Neuron (in vitro differentiated cells): ENCODE measurements around the gene RDH14.
A peak's percentile ranks its signal among the peaks of the same experiment; 100 is the strongest.

Experiments used
- H2AFZ ChIP-seq: one replicate; pipeline ENCODE4 v1.6.1; 2013; ENCODE audit warnings: low read depth, mild to moderate bottlenecking, inconsistent platforms, low read length, moderate library complexity
- H3K27me3 ChIP-seq: one replicate; pipeline ENCODE4 v1.6.1; 2013; ENCODE audit warnings: low read length; ENCODE audit not compliant: insufficient read depth
- H3K36me3 ChIP-seq: one replicate; pipeline ENCODE4 v1.6.1; 2013; ENCODE audit warnings: low read length; ENCODE audit not compliant: insufficient read depth
- H3K4me1 ChIP-seq: one replicate; pipeline ENCODE4 v1.6.1; 2013; ENCODE audit warnings: low read length; ENCODE audit not compliant: insufficient read depth
- H3K4me3 ChIP-seq: 2 replicates; pipeline ENCODE4 v1.5.1; 2013; ENCODE audit warnings: mild to moderate bottlenecking, low read length, moderate library complexity
- H3K9me3 ChIP-seq: one replicate; pipeline ENCODE4 v1.6.1; 2013; ENCODE audit warnings: low read length

RDH14 gene, protein sequence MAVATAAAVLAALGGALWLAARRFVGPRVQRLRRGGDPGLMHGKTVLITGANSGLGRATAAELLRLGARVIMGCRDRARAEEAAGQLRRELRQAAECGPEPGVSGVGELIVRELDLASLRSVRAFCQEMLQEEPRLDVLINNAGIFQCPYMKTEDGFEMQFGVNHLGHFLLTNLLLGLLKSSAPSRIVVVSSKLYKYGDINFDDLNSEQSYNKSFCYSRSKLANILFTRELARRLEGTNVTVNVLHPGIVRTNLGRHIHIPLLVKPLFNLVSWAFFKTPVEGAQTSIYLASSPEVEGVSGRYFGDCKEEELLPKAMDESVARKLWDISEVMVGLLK

DNA sequence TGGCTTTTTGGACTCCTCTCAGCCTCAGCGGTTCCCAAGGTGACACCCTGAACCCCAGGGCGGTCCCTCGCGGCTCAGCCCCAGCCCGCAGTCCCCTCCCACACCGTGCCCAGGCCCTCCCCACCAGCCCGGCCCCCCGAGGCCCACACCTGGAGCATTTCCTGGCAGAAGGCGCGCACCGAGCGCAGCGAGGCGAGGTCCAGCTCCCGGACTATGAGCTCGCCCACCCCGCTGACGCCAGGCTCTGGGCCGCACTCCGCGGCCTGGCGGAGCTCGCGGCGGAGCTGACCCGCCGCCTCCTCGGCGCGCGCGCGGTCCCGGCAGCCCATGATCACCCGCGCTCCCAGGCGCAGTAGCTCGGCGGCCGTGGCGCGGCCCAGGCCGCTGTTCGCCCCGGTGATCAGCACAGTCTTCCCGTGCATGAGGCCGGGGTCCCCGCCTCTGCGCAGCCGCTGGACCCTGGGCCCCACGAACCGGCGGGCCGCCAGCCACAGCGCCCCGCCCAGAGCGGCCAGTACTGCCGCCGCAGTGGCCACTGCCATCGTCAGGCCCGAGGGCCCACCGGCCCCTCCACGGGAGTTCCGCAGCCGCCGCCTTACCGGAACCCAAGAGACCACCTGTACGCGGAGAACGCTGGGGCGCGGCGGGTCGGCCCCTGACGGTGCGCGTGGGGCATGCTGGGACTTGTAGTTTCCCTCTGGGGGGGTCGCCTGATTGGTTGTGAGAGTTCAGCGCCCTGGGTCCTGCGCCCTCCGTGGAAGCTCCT is at the start of gene RDH14:
Gene RDH14, minus strand, starts transcription at position 623 of the 766 bp plus-strand sequence. Its CDS starts 81 bp downstream, at position 542.
- H3K4me1 ChIP-seq: peaks cover 21% of the 10 kb centered on the region

DNA sequence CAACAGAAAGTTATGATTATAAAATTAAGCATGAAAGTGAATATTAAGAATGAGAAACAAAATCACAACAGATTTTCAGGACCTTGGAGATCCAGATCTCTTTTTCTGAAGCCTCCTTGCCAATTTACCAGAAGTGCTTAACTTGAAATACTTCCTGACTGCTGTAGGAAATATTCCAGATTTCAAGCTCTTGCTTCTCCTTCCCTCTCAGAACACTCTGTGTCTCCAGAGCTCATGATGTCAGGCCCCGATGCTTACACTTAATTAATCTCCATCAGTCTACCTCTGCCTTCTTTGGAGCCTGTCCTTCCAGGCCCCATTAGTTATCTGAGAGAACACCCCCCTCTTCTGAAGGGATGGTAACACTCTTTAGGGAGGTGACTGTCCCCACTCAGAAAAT is 49.6 kb upstream of the RDH14 start:
- Histone ChIP-seq H2AFZ (no peak overlapping the region), H3K4me1 (peaks cover 12% of the 10 kb centered on the region), H3K9me3 (no peaks in the 10 kb centered on the region), H3K4me3 (no peak overlapping the region), H3K36me3 (no peaks in the 10 kb centered on the region), H3K27me3 (no peaks in the 10 kb centered on the region)

More for the DNA sequence above, at the start of gene RDH14:
- H3K27me3 ChIP-seq: no peaks in the 10 kb centered on the region
- no peaks in the 10 kb centered on the region for H3K9me3 ChIP-seq
- peak within 1 kb of the TSS; percentile 82 for H2AFZ ChIP-seq
- peak within 1 kb of the TSS; percentile 56 for H3K4me3 ChIP-seq
- H3K36me3 ChIP-seq: peaks cover 7% of the 10 kb centered on the region

GRCh38 chr2:18605115-18605514 is 44.7 kb upstream of the RDH14 start:
- Histone ChIP-seq H3K4me3 (no peak overlapping the region), H3K27me3 (no peaks in the 10 kb centered on the region)

GRCh38 chr2:18604531-18604885 is 44.1 kb upstream of the RDH14 start:
- Histone ChIP-seq H3K4me1 (peaks cover 14% of the 10 kb centered on the region), H3K4me3 (no peak overlapping the region), H3K36me3 (no peaks in the 10 kb centered on the region)

More at GRCh38 chr2:18605115-18605514, 44.7 kb upstream of the RDH14 start:
- no peaks in the 10 kb centered on the region for H3K9me3 ChIP-seq
- H2AFZ ChIP-seq: no peak overlapping the region
- H3K4me1 ChIP-seq: peaks cover 14% of the 10 kb centered on the region
- H3K36me3 ChIP-seq: no peaks in the 10 kb centered on the region

DNA sequence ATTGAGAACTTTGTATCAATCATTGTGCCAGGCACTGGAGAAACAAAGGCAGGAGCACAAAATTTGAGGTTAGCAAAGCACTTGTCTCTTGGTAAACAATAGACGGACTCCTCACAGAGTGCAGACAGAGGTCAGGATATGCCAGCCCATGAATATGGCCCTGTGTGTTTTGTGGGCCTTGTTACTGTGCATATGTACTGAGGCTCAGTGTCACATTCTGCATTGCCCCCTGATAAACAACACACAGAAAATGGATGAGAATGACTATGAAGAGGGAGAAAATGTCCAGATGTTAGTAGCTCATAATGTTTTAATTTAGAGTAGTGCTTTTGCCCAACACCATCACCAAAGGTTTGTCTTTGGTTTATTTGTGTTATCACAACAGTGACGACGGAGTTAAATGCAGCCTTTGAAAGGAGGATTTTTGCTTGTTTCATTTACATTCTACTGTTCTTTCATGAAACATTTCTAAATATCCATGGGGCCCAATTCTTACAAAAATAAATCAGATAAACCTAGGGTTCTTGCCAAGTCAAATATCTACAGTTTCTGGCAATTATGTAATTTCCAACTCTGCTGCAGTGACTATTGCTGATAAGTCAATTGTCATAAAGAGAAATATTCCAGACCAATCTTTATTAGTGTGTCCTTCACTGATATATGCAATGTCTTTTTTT is 43.5 kb upstream of the RDH14 start:
- Histone ChIP-seq H3K4me3 (no peak overlapping the region), H2AFZ (no peak overlapping the region), H3K36me3 (no peaks in the 10 kb centered on the region)

More at GRCh38 chr2:18604531-18604885, 44.1 kb upstream of the RDH14 start:
- no peak overlapping the region for H2AFZ ChIP-seq
- no peaks in the 10 kb centered on the region for H3K9me3 ChIP-seq
- no peaks in the 10 kb centered on the region for H3K27me3 ChIP-seq

GRCh38 chr2:18602298-18602697 is 41.8 kb upstream of the RDH14 start:
- Histone ChIP-seq H2AFZ (no peak overlapping the region), H3K4me1 (peaks cover 14% of the 10 kb centered on the region), H3K27me3 (no peaks in the 10 kb centered on the region), H3K9me3 (no peaks in the 10 kb centered on the region), H3K36me3 (no peaks in the 10 kb centered on the region), H3K4me3 (no peak overlapping the region)

More for the DNA sequence above, 43.5 kb upstream of the RDH14 start:
- Histone ChIP-seq H3K9me3 (no peaks in the 10 kb centered on the region), H3K27me3 (no peaks in the 10 kb centered on the region), H3K4me1 (peaks cover 14% of the 10 kb centered on the region)

DNA sequence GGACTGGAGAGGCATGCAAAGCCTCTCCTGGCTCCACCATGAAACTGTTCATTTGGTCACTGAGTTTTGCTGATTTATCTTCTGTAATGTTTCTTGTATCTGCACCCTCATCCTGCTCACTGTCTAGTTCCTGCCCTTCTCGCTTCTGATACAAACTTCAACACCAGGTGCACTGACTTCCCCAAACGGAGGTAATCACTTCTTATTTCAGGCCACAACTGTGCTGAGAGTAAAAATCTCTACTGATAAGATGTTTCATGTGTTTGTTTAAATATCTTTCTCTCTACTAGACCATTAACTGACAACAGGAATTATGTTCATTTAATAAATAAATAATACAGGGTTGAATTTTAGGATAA is 39.8 kb upstream of the RDH14 start:
- no peaks in the 10 kb centered on the region for H3K27me3 ChIP-seq
- H3K4me3 ChIP-seq: no peak overlapping the region
- H3K4me1 ChIP-seq: peaks cover 3% of the 10 kb centered on the region
- no peaks in the 10 kb centered on the region for H3K36me3 ChIP-seq
- no peaks in the 10 kb centered on the region for H3K9me3 ChIP-seq
- no peak overlapping the region for H2AFZ ChIP-seq

GRCh38 chr2:18599509-18600254 is 39.2 kb upstream of the RDH14 start:
- H3K4me1 ChIP-seq: peaks cover 3% of the 10 kb centered on the region
- H3K36me3 ChIP-seq: no peaks in the 10 kb centered on the region
- no peaks in the 10 kb centered on the region for H3K9me3 ChIP-seq
- H3K4me3 ChIP-seq: no peak overlapping the region
- H3K27me3 ChIP-seq: no peaks in the 10 kb centered on the region
- H2AFZ ChIP-seq: no peak overlapping the region

DNA sequence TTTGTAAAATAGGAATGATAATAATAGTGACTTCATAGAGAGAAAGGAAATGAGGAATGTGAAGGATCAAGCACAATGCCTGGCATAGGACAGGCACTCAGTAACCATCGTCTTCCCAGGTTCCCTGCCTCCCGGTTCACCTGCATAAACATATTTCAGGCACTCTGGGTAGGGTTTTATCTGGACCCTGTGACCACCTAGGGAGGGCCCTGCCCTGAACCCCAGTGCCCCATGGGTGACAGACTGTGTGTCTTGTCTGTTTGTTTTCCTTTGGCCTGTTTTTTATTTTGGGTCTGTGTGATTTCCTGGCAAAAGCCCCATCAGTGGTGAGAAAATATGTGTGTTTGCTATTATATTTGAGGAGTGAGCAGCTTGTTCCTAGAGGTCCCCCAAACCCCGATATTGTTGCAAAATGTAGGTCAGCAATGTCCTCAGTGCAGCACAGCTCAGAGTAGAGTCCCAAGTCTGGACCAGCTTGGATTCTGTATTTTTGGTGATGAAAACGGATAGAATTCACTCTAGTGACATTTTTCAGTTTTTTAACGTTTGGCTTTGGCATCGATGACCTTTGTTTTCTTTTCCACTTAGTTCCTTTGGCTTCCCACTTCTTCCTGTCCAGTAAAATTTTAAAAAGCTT is 38.5 kb upstream of the RDH14 start:
- no peak overlapping the region for H2AFZ ChIP-seq
- no peak overlapping the region for H3K4me3 ChIP-seq

DNA sequence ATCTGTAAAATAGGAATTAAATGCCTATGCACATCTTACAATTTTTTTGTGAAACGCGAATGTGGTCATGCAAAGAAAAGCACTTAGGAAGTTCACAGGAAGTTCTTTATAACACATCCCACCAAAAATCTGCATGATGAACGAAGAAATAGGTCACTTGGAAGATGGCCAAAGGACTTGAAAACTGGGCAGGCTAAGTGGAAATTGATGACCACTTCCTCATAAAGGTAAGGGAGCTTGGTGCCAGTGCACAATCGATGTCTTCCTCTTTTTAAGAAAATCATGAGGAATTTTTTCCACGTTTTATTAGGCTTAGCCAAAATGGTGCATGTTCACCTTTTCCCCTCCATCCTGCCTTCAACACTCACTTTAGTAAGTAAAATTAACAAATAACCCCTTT is 37.2 kb upstream of the RDH14 start:
- H3K4me3 ChIP-seq: no peak overlapping the region
- no peaks in the 10 kb centered on the region for H3K36me3 ChIP-seq
- H3K9me3 ChIP-seq: no peaks in the 10 kb centered on the region
- H3K27me3 ChIP-seq: no peaks in the 10 kb centered on the region
- H3K4me1 ChIP-seq: no peaks in the 10 kb centered on the region
- no peak overlapping the region for H2AFZ ChIP-seq

More for the DNA sequence above, 38.5 kb upstream of the RDH14 start:
- peaks cover 1% of the 10 kb centered on the region for H3K4me1 ChIP-seq
- H3K9me3 ChIP-seq: no peaks in the 10 kb centered on the region
- no peaks in the 10 kb centered on the region for H3K27me3 ChIP-seq
- no peaks in the 10 kb centered on the region for H3K36me3 ChIP-seq

- no peak overlapping the region for H3K4me3 ChIP-seq
- H2AFZ ChIP-seq: no peak overlapping the region
- H3K27me3 ChIP-seq: no peaks in the 10 kb centered on the region
- H3K36me3 ChIP-seq: no peaks in the 10 kb centered on the region
- H3K9me3 ChIP-seq: no peaks in the 10 kb centered on the region
- H3K4me1 ChIP-seq: no peaks in the 10 kb centered on the region
Observed at GRCh38 chr2:18596993-18597392, 36.5 kb upstream of the RDH14 start.

DNA sequence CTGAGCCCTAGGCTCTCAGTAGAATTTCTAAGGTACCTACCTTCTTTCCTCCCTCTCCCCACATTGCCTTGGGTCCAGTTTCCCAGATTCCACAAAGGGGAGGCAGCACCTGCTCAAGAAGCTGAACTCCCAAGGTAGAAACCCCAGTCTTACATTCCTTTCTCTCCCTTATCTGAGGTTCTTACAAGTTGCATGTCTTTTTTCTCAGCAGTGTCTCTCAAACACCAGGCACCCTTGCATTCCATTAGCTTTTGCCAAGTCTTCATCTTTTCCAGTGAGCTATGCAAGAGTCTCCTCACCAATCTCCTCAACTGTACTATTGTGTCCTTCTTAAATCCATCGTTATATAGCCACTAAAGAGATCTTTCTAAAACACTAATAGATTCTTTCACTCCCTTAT is 33.0 kb upstream of the RDH14 start:
- no peaks in the 10 kb centered on the region for H3K4me1 ChIP-seq
- H3K9me3 ChIP-seq: no peaks in the 10 kb centered on the region
- H3K36me3 ChIP-seq: no peaks in the 10 kb centered on the region
- no peak overlapping the region for H2AFZ ChIP-seq
- no peak overlapping the region for H3K4me3 ChIP-seq
- no peaks in the 10 kb centered on the region for H3K27me3 ChIP-seq
